Measurements from ENCODE around the gene SLC22A23.
A peak's percentile ranks its signal among the peaks of the same experiment; 100 is the strongest.

SLC22A23 gene

GRCh38 chr6:3297006-3297405, 159.8 kb downstream of the SLC22A23 start:
- Histone ChIP-seq H3K9me3 (ENCODE audit: control insufficient read depth, insufficient read depth, low read depth, low read length) (no peaks in the 10 kb centered on the region), H3K27ac (ENCODE audit: extremely low read depth, low read depth, low read length) (no peak overlapping the region), H3K4me3 (ENCODE audit: low read depth, low read length) (no peak overlapping the region), H3K36me3 (ENCODE audit: control insufficient read depth in 2 of 2, insufficient read depth in 1 of 2, low read length in 2 of 2) (peaks cover 0 to 19% of the 10 kb centered on the region in 2 experiments; a peak in 1 of 3 replicates), H3K4me1 (ENCODE audit: control insufficient read depth, insufficient read depth, low read length) (no peaks in the 10 kb centered on the region)
- no peak for TF ChIP-seq ZNF202 (tag by site-specific recombination; IDR thresholded peaks at IDR 0.05; ENCODE audit: borderline replicate concordance)
- POLR2A ChIA-PET: no interaction called here
- CTCF ChIA-PET: interaction anchor here (0.6 to 2.5 kb wide), 4 partner anchors 17 to 716 kb away, joined by 3 to 10 read pairs (median 5); no protein-coding TSS in a partner anchor

- TF ChIP-seq ZNF837 (tag by site-specific recombination; IDR thresholded peaks at IDR 0.05): no peak
- TF ChIP-seq KLF17 (tag by site-specific recombination; IDR thresholded peaks at IDR 0.05): no peak
- Histone ChIP-seq H3K9me3 (ENCODE audit: control insufficient read depth, insufficient read depth, low read depth, low read length) (no peaks in the 10 kb centered on the region), H3K4me3 (ENCODE audit: low read depth, low read length) (no peak overlapping the region), H3K27ac (ENCODE audit: extremely low read depth, low read depth, low read length) (no peak overlapping the region), H3K4me1 (ENCODE audit: control insufficient read depth, insufficient read depth, low read length) (no peaks in the 10 kb centered on the region), H3K36me3 (ENCODE audit: control insufficient read depth in 2 of 2, insufficient read depth in 1 of 2, low read length in 2 of 2) (peaks cover 0 to 20% of the 10 kb centered on the region in 2 experiments; a peak in 1 of 3 replicates)
- CTCF ChIA-PET: interaction anchor here (0.6 to 2.5 kb wide), 4 partner anchors 17 to 717 kb away, joined by 3 to 10 read pairs (median 4); no protein-coding TSS in a partner anchor
- POLR2A ChIA-PET: no interaction called here
These were observed 160.3 kb downstream of the SLC22A23 start for GRCh38 chr6:3296537-3296936.

- ChIA-PET POLR2A (no interaction called here), CTCF (interaction anchor here (0.6 to 1.3 kb wide), 3 partner anchors 35 to 683 kb away, joined by 3 to 5 read pairs (median 4); no protein-coding TSS in a partner anchor)
- Histone ChIP-seq H3K27ac (ENCODE audit: extremely low read depth, low read depth, low read length) (no peak overlapping the region), H3K9me3 (ENCODE audit: control insufficient read depth, insufficient read depth, low read depth, low read length) (no peaks in the 10 kb centered on the region), H3K4me3 (ENCODE audit: low read depth, low read length) (no peak overlapping the region), H3K4me1 (ENCODE audit: control insufficient read depth, insufficient read depth, low read length) (no peaks in the 10 kb centered on the region), H3K36me3 (ENCODE audit: control insufficient read depth in 2 of 2, insufficient read depth in 1 of 2, low read length in 2 of 2) (peaks cover 0 to 24% of the 10 kb centered on the region in 2 experiments; a peak in 1 of 3 replicates)
- TF ChIP-seq ZNF560 (tag by site-specific recombination; IDR thresholded peaks at IDR 0.05; ENCODE audit: borderline replicate concordance) (no peak), ZNF544 (tag by site-specific recombination; IDR thresholded peaks at IDR 0.05) (no peak), SCRT2 (tag by site-specific recombination; IDR thresholded peaks at IDR 0.05) (no peak), ZNF610 (tag by site-specific recombination; IDR thresholded peaks at IDR 0.05; ENCODE audit: borderline replicate concordance) (no peak), ZNF768 (tag by site-specific recombination; IDR thresholded peaks at IDR 0.05) (peak; percentile 49; the same call in 1 of the 2 replicates), ZNF23 (tag by site-specific recombination; IDR thresholded peaks at IDR 0.05; ENCODE audit: borderline replicate concordance) (no peak), ZNF629 (tag by site-specific recombination; IDR thresholded peaks at IDR 0.05) (no peak)
These were observed 160.8 kb downstream of the SLC22A23 start for GRCh38 chr6:3296078-3296477.

GRCh38 chr6:3294921-3295871, 161.7 kb downstream of the SLC22A23 start:
- ChIA-PET POLR2A (interaction anchor here (0.6 kb wide), 1 partner anchor 190 kb away, joined by 3 read pairs; no protein-coding TSS in a partner anchor), CTCF (interaction anchor here (0.6 to 1.0 kb wide), 3 partner anchors 35 to 684 kb away, joined by 3 to 4 read pairs (median 3); no protein-coding TSS in a partner anchor)
- Histone ChIP-seq H3K4me3 (ENCODE audit: low read depth, low read length) (no peak overlapping the region), H3K4me1 (ENCODE audit: control insufficient read depth, insufficient read depth, low read length) (no peaks in the 10 kb centered on the region), H3K36me3 (ENCODE audit: control insufficient read depth in 2 of 2, insufficient read depth in 1 of 2, low read length in 2 of 2) (peaks cover 0 to 30% of the 10 kb centered on the region in 2 experiments; a peak in 1 of 3 replicates), H3K27ac (ENCODE audit: extremely low read depth, low read depth, low read length) (no peak overlapping the region), H3K9me3 (ENCODE audit: control insufficient read depth, insufficient read depth, low read depth, low read length) (no peaks in the 10 kb centered on the region)
- TF ChIP-seq ZNF571 (tag by site-specific recombination; IDR thresholded peaks at IDR 0.05) (no peak), KLF1 (tag by site-specific recombination; IDR thresholded peaks at IDR 0.05) (no peak), ZNF23 (tag by site-specific recombination; IDR thresholded peaks at IDR 0.05; ENCODE audit: borderline replicate concordance) (no peak), YY2 (tag by site-specific recombination; IDR thresholded peaks at IDR 0.05) (no peak), ZNF707 (tag by site-specific recombination; IDR thresholded peaks at IDR 0.05) (no peak), ZBTB49 (tag by site-specific recombination; IDR thresholded peaks at IDR 0.05; ENCODE audit: low read depth) (no peak), OVOL3 (tag by site-specific recombination; IDR thresholded peaks at IDR 0.05) (no peak), ZNF280C (tag by site-specific recombination; IDR thresholded peaks at IDR 0.05) (no peak), CTCF (tag by site-specific recombination; IDR thresholded peaks at IDR 0.05) (no peak)
